DMS114 treated with DMSO at 0.1 percent for 48 hours (cell line): ENCODE results near the gene MKX.
A peak's percentile ranks its signal among the peaks of the same experiment; 100 is the strongest.

Experiments
- DNase-seq: peaks from one replicate; lab custom pipeline; 2025; ENCODE audit not compliant: unreplicated experiment; lab: John Stamatoyannopoulos, UW

Gene MKX

DNA sequence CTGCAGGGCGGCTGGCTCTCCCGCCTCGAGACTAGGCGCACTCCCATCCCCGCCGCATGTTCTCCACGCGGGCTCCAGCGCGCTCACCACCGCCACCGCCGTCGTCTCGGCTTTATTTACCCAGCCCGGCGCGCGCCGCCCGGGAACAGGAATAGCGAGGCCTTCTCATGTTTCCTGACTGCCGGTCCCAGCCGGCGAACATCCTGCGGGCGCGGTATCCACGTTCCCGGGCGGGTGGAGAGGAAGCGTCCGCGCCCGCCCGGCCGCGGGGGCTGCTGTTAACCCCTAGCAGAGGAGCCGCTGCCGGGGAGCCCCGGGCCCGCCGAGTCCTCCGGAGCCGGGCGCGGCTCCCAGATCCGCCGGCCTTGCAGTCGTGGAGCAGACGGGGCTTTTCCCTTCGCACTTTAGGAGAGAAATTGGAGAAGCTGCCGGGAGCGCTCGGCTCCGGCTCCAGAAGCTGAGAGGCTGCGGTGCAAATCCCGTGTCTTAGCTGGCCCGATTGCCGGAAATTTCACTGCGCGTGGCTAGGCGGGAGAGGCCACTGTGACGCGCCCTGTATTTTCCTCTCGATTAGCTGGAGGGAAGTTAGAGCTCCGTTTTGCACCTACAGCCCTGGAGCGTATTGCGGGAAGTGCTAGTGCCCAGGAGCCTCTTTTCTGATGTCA is at the start of gene MKX:
Gene MKX (minus strand): TSS at position 88 of the 665 bp plus-strand sequence. CDS start 2,404 bp downstream, outside the sequence.
- DNase-seq, result peak; percentile 34

- no peak for DNase-seq
Observed at GRCh38 chr10:27794157-27794556, 48.5 kb upstream of the MKX start.

DNA sequence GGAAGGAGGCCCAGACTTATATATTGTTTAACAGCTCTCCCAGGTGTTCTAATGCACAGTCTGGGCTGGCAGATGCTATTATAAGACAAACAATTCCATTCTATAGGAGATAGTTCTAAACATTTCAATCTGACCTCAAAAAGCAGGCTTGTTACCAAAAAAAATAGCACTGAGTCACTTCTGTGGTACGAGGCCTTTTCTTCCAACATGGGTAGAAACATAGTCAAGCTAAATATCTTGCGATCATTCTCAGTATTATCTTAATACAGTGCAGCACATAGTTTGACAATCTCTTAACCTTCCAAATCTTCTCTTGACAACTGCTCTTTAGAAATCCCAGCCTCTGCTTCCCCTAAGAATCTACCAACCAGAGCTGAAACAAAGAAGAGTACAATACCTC is 46.6 kb upstream of the MKX start:
- no peak for DNase-seq

- no peak for DNase-seq
Observed at GRCh38 chr10:27784272-27784671, 38.7 kb upstream of the MKX start.

DNA sequence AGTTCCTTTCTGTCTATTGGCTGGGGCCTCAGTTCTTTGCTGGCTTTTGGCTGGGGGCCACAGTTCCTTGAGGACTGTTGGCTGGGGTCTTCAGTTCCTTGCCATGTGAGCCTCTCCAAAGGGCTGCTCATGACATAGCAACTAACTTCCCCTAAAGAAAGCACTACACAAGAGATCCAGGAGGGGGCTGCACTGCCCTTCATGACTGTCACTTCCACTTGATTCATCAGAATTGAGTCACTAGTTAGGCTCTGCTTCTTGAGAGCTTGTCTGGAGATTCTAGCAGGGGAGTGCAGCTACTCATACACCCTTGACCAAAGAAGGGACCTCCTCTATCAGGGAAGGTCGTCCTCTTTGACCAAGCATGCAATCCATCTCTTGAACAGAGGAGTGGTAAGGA is 38.0 kb upstream of the MKX start:
- DNase-seq, result peak; percentile 51

DNA sequence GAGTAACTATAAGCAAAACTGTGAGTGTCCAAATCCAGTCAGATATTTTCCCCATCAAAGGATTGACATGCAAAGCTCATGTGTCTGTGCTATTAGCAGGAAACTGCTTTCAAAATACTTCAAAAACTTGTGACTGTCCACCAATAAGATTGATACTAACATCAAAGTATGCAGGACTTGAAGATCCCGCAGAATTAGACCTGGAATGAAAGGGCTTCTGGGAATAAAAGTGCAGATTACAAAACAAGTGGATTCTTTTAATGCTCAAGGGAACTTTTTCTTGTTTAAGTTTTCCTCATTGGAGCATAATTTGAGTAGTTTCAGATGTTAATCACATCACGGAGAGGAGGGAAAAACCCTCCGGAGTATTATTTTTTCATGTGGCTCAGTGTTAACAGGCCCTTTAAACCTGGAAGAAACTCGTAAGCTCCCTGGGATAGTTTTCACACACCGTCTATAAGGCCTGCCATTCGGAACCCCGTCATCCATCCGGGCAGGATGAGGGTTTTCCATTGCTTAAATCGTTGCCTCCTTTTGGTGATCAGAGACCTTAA is 33.9 kb upstream of the MKX start:
- no peak for DNase-seq

GRCh38 chr10:27774831-27775230 is 29.2 kb upstream of the MKX start:
- DNase-seq, result no peak

DNA sequence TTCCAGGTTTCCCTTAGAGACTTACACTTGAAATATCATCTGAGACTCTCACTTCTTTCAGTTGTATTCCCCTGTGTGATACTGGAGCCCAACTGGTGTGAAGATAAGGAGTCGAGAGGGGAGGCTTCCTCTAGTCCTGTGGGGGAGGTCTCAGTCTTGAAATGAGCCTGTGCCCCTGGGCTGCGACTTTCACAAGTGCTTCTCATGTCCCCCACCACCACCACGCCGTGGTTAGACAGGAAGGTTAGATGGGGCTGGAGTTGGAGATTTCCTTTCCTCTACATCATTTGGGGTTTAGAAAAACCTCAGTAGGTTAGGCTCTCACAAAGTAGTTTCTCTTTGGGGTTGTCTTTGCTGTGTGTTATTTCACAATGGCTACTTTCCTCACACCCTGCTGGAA is 25.6 kb upstream of the MKX start:
- DNase-seq, result no peak

DNA sequence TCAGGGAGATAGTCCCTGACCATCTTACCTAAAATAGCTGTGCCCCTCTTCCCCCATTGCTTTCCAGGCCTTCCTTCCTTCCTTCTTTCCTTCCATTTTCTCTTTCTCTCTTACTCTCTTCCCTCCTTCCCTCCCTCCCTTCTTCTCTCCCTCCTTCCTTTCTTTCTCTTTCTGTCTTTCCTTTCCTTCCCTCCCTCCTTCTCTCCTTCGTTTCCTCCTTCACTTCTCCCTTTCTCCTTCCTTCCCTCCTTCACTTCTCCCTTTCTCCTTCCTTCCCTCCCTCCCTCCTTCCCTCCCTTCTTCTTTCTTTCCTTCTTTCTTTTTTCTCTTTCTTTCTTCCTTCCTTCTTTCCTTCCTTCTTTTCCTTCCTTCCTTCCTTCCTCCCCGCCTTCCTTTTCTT is 24.6 kb upstream of the MKX start:
- DNase-seq, result no peak

DNA sequence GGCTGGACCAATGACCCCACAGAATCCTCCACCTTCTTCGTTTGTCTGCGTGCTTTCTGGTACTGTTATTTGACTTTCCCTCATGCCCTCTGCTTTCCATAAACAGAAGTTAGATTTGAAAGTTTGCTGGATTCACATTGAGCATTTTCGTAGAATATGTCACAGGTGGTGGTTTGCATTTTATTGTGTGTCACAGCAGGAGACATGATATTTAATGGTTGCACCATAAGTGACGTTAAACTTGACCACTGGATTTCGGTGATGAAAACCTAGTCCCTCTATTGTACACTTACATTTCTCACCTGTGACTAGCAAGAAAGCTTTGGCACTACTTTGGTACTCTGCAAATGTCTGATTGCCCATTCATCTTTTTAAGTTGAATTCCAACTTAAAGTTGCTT is 15.2 kb upstream of the MKX start:
- DNase-seq, result no peak

GRCh38 chr10:27759483-27760272 is 14.1 kb upstream of the MKX start:
- no peak for DNase-seq

GRCh38 chr10:27752673-27753237 is 7.1 kb upstream of the MKX start:
- DNase-seq, result no peak

GRCh38 chr10:27748601-27749000 is 3.0 kb upstream of the MKX start:
- no peak for DNase-seq

GRCh38 chr10:27747096-27747451 is 1.5 kb upstream of the MKX start:
- peak; percentile 42 for DNase-seq

GRCh38 chr10:27746397-27747095 is 927 bp upstream of the MKX start:
- DNase-seq, result no peak

- DNase-seq, result no peak
Observed at GRCh38 chr10:27744802-27745731, 552 bp downstream of the MKX start.

GRCh38 chr10:27743877-27744801 is 1.5 kb downstream of the MKX start:
- peak; percentile 20 for DNase-seq

- no peak for DNase-seq
Observed at GRCh38 chr10:27743012-27743876, 2.4 kb downstream of the MKX start.
